OCI-LY7 (cell line): ENCODE results near the gene SPOP. TPM values are rescaled to one million over a fixed set of nuclear protein-coding genes. Genes with fewer than 3 reads are reported as not detected.

Experiments used
- BruUV-seq: library from RNA; stranded (reverse); fragments of 400-500 nt; replicated peaks from 2 replicates; lab custom pipeline; 2021; lab: Mats Ljungman, UMichigan
- CTCF ChIA-PET: fragments of 300-600 bp; sonication (Branson Sonifier 250); formaldehyde crosslinking; loops from one replicate; lab custom pipeline; 2022; ENCODE audit warnings: antibody characterized with exemption; ENCODE audit not compliant: unreplicated experiment; lab: Charles Lee
- POLR2A ChIA-PET: fragments of 300-600 bp; sonication (Branson Sonifier 250); formaldehyde crosslinking; loops from one replicate; lab custom pipeline; 2022; ENCODE audit warnings: antibody characterized with exemption; lab: Charles Lee
- DNase-seq: peaks from one replicate; pipeline ENCODE4 v3.0.0-alpha.2; 2015; ENCODE audit warnings: low spot score
- H2AFZ ChIP-seq: fragments of 200-600 bp; sonication (generic), shearing (Covaris generic); 2 replicates; pipeline ENCODE4 v1.6.1; 2014; ENCODE audit warnings: mild to moderate bottlenecking, antibody characterized with exemption, low read length, moderate library complexity
- H3K27ac ChIP-seq: fragments of 200-600 bp; sonication (generic); 2 replicates; pipeline ENCODE4 v1.5.1; 2014; ENCODE audit warnings: mixed run types, low read depth, mild to moderate bottlenecking, moderate library complexity, low read length, inconsistent platforms; ENCODE audit not compliant: poor library complexity, severe bottlenecking
- H3K36me3 ChIP-seq: fragments of 200-600 bp; sonication (generic); 2 replicates; pipeline ENCODE4 v1.6.1; 2014; ENCODE audit warnings: mild to moderate bottlenecking, antibody characterized with exemption, low read length, moderate library complexity, mixed read lengths; ENCODE audit not compliant: insufficient read depth
- H3K4me1 ChIP-seq: fragments of 200-600 bp; sonication (generic); 2 replicates; pipeline ENCODE4 v1.5.1; 2014; ENCODE audit warnings: mild to moderate bottlenecking, low read length; ENCODE audit not compliant: insufficient read depth, poor library complexity, severe bottlenecking
- H3K4me2 ChIP-seq: fragments of 200-600 bp; sonication (generic); 2 replicates; pipeline ENCODE4 v1.6.1; 2014; ENCODE audit warnings: mild to moderate bottlenecking, low read length
- H3K4me3 ChIP-seq: fragments of 200-600 bp; sonication (generic); 2 replicates; pipeline ENCODE4 v1.5.1; 2014; ENCODE audit warnings: mild to moderate bottlenecking, low read depth, low read length; ENCODE audit not compliant: poor library complexity, severe bottlenecking
- H3K79me2 ChIP-seq: fragments of 200-600 bp; sonication (generic); 2 replicates; pipeline ENCODE4 v1.6.1; 2016; ENCODE audit warnings: low read depth, mild to moderate bottlenecking, low read length, moderate library complexity, mixed read lengths; ENCODE audit not compliant: insufficient read depth
- H3K9me2 ChIP-seq: fragments of 200-600 bp; sonication (generic); 2 replicates; pipeline ENCODE4 v1.6.1; 2016; ENCODE audit warnings: mild to moderate bottlenecking, low read length, mixed read lengths; ENCODE audit not compliant: insufficient read depth
- H3K9me3 ChIP-seq: fragments of 200-600 bp; sonication (generic); 2 replicates; pipeline ENCODE4 v1.6.1; 2014; ENCODE audit warnings: mild to moderate bottlenecking, mixed run types, low read length, mixed read lengths
- H4K20me1 ChIP-seq: fragments of 200-600 bp; sonication (generic); 2 replicates; pipeline ENCODE4 v1.6.1; 2014; ENCODE audit warnings: mild to moderate bottlenecking, antibody characterized with exemption, low read length, moderate library complexity, mixed read lengths; ENCODE audit not compliant: insufficient read depth
- EZH2phosphoT487 ChIP-seq: fragments of 200-600 bp; sonication (generic); IDR thresholded peaks from 2 replicates; pipeline ENCODE4 v1.6.1; 2018; ENCODE audit warnings: low read depth, borderline replicate concordance, mild to moderate bottlenecking, mixed run types, antibody characterized with exemption, low read length, moderate library complexity, mixed read lengths
- intact Hi-C: fragments of 100-400 bp; cut with micrococcal nuclease; formaldehyde crosslinking; loops from one replicate; pipeline ENCODE4 v1.10.0; 2022; ENCODE audit not compliant: unreplicated experiment
- total RNA-seq, 2 experiments: library from RNA; depleted of rRNA in 1 of 2; stranded (reverse); fragments of >200 nt in 1 of 2; shearing (Covaris generic) in 1 of 2; gene quantifications; 2 replicates each; pipeline ENCODE4 v1.2.3, GENCODE V29; 2014 to 2022
- TF ChIP-seq, protein P1 (sequence below): fragments of 200-600 bp; sonication (generic); conservative IDR thresholded peaks from 2 replicates; pipeline ENCODE4 v1.5.1; 2014; ENCODE audit warnings: mild to moderate bottlenecking, antibody characterized with exemption, low read length, moderate library complexity, mixed read lengths

The SPOP gene
- total RNA-seq, 2 experiments from 2014 or later, result 37.8 to 69.0 TPM

GRCh38 chr17:49596613-49597244, 81.2 kb downstream of the SPOP start:
- Histone ChIP-seq H3K4me2 (no peak overlapping the region), H3K36me3 (peaks cover 65% of the 10 kb centered on the region), H3K9me3 (no peaks in the 10 kb centered on the region), H3K79me2 (no peaks in the 10 kb centered on the region), H4K20me1 (no peaks in the 10 kb centered on the region), H3K4me1 (no peaks in the 10 kb centered on the region), H3K27ac (no peak overlapping the region), H3K9me2 (no peaks in the 10 kb centered on the region), H2AFZ (no peak overlapping the region), H3K4me3 (no peak overlapping the region)
- intact Hi-C loops, result no loop called here
- CTCF ChIA-PET, result no interaction called here
- BruUV-seq, result no TSS peak
- POLR2A ChIA-PET, result interaction anchor here (0.9 to 1.6 kb wide), 3 partner anchors 15 to 34 kb away, joined by 3 to 7 read pairs (median 4); no protein-coding TSS in a partner anchor
- no peak for TF ChIP-seq EZH2phosphoT487
- TF ChIP-seq, protein P1, sequence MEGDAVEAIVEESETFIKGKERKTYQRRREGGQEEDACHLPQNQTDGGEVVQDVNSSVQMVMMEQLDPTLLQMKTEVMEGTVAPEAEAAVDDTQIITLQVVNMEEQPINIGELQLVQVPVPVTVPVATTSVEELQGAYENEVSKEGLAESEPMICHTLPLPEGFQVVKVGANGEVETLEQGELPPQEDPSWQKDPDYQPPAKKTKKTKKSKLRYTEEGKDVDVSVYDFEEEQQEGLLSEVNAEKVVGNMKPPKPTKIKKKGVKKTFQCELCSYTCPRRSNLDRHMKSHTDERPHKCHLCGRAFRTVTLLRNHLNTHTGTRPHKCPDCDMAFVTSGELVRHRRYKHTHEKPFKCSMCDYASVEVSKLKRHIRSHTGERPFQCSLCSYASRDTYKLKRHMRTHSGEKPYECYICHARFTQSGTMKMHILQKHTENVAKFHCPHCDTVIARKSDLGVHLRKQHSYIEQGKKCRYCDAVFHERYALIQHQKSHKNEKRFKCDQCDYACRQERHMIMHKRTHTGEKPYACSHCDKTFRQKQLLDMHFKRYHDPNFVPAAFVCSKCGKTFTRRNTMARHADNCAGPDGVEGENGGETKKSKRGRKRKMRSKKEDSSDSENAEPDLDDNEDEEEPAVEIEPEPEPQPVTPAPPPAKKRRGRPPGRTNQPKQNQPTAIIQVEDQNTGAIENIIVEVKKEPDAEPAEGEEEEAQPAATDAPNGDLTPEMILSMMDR, result no peak
- DNase-seq, result no peak

- H3K79me2 ChIP-seq, result no peaks in the 10 kb centered on the region
- no peaks in the 10 kb centered on the region for H3K4me1 ChIP-seq
- no peaks in the 10 kb centered on the region for H3K9me2 ChIP-seq
- no peak for TF ChIP-seq EZH2phosphoT487
- TF ChIP-seq, protein P1, result no peak
- no peak overlapping the region for H3K4me3 ChIP-seq
- H3K36me3 ChIP-seq, result peaks cover 60% of the 10 kb centered on the region
- H3K4me2 ChIP-seq, result no peak overlapping the region
- H3K9me3 ChIP-seq, result no peaks in the 10 kb centered on the region
- no peak overlapping the region for H2AFZ ChIP-seq
- ChIA-PET POLR2A (interaction anchor here (0.9 kb wide), 1 partner anchor 18 kb away, joined by 7 read pairs; no protein-coding TSS in a partner anchor), CTCF (no interaction called here)
- no peak overlapping the region for H3K27ac ChIP-seq
- BruUV-seq, result no TSS peak
- H4K20me1 ChIP-seq, result no peaks in the 10 kb centered on the region
- no peak for DNase-seq
- intact Hi-C loops, result no loop called here
Measured at GRCh38 chr17:49595980-49596379, 81.9 kb downstream of the SPOP start.

DNA sequence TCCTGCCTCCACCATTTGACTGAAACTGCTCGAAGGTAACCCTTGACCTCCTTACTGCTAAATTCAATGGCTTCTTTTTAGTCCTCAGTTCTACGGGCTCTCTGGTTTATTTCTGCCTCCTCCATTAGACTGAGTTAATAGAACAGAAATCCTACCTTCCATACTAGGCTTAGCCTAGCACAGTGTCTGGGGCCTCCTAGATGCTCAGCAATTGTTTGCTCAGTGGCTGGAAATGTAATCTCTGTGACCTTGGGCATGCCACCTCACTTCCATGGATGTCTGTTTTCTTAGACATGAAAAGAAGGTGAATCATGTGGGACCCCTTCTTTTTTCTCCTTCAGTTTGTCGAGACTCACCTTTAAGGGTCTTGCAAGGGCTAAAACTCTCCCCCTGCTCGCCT, 82.6 kb downstream of the SPOP start:
- Histone ChIP-seq H3K9me2 (no peaks in the 10 kb centered on the region), H3K4me2 (no peak overlapping the region), H3K4me1 (no peaks in the 10 kb centered on the region), H3K9me3 (no peaks in the 10 kb centered on the region), H4K20me1 (no peaks in the 10 kb centered on the region), H3K36me3 (peaks cover 53% of the 10 kb centered on the region), H3K79me2 (no peaks in the 10 kb centered on the region), H3K27ac (no peak overlapping the region), H2AFZ (no peak overlapping the region), H3K4me3 (no peak overlapping the region)
- BruUV-seq, result no TSS peak
- intact Hi-C loops, result no loop called here
- CTCF ChIA-PET, result no interaction called here
- POLR2A ChIA-PET, result interaction anchor here (0.9 to 1.4 kb wide), 2 partner anchors 8 to 19 kb away, joined by 3 to 7 read pairs; no protein-coding TSS in a partner anchor
- TF ChIP-seq EZH2phosphoT487, result no peak
- TF ChIP-seq, protein P1, result no peak
- no peak for DNase-seq
